ENCODE data around the gene CPXM2. TPM values are rescaled to one million over a fixed set of nuclear protein-coding genes. Genes with fewer than 3 reads are reported as not detected.

The CPXM2 gene
- polyA plus RNA-seq, 1 donor (not counting 4 experiments of a cell fraction or from before 2014, with no cell fraction given), result 0.03 TPM

DNA sequence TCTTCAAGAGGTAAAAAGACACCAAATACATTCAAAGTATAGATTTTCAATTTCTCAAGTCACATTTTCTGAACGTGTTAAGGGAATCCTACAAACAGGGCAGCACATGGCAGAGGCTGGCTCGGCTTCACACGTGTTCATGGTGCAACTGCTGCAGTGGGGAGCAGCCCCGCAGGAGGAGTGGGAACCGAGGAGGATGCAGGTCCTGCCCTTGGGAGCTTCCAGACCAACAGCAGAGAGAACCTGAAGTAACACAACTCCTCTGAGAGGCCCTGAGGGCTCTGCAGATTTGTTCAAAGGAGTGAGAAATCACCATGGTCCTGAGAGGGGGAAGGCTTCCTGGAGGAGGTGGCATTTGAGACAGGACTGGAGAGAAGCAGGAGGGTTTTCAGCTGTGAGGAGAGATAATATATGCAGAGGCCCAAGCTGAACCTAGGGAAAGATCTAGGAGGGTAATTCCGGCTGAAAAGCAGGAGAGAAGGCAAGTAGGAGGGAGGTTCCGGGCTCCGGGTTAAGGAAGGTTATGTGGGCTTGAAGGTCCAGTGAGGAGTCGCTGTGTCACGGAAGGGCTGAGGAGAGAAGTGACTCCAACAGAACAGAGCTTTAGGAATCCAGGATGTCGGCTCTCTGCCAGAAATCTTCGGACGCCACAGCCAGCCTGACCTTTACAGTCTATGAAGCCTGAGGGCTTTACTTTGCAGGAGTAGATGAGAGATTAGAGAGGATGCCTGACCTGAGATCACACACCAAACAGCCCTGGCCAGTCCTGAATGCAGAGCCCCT is 148.0 kb downstream of the CPXM2 start:
- FAIRE-seq, result no peak
- TF ChIP-seq CTCF (optimal IDR thresholded peaks at IDR 0.05 in 1 of 3, IDR thresholded peaks at IDR 0.05 in 1 of 3, conservative IDR thresholded peaks at IDR 0.05 in 1 of 3; ENCODE audit: extremely low read depth in 1 of 3, insufficient read depth in 2 of 3, low read length in 3 of 3) (no peak), EZH2 (IDR thresholded peaks at IDR 0.05; ENCODE audit: low read length) (no peak)
- DNase-seq (ENCODE audit: low read depth, low spot score), result no peak
- no peak overlapping the region for H3K4me2 ChIP-seq (ENCODE audit: control insufficient read depth, extremely low read depth, insufficient read depth, low read depth, low read length)
- no peaks in the 10 kb centered on the region for H3K79me2 ChIP-seq (ENCODE audit: control insufficient read depth, insufficient read depth, low read length)
- no peaks in the 10 kb centered on the region for H3K4me1 ChIP-seq (ENCODE audit: control insufficient read depth, extremely low read depth, insufficient read depth, low read length)
- H3K9me1 ChIP-seq (ENCODE audit: control insufficient read depth, extremely low read depth, insufficient read depth, low read length), result no peaks in the 10 kb centered on the region
- H3K27ac ChIP-seq (ENCODE audit: control insufficient read depth, insufficient read depth, low read length), result no peak overlapping the region
- no peaks in the 10 kb centered on the region for H3K9me3 ChIP-seq (ENCODE audit: control insufficient read depth, low read depth, low read length)
- no peaks in the 10 kb centered on the region for H4K20me1 ChIP-seq (ENCODE audit: control insufficient read depth, extremely low read depth, insufficient read depth, low read length)
- no peak overlapping the region for H2AFZ ChIP-seq (ENCODE audit: control insufficient read depth, low read length)
- H3K9ac ChIP-seq (ENCODE audit: control insufficient read depth, extremely low read depth, insufficient read depth, low read length), result no peak overlapping the region
- H3K4me3 ChIP-seq (ENCODE audit: control insufficient read depth in 2 of 3, extremely low read depth in 1 of 3, insufficient read depth in 2 of 3, low read depth in 1 of 3, low read length in 3 of 3), result no peak overlapping the region
- H3K27me3 ChIP-seq (ENCODE audit: control insufficient read depth, extremely low read depth, insufficient read depth, low read length), result peaks cover 4% of the 10 kb centered on the region
- dilution Hi-C loops (cut with MboI; ENCODE audit: extremely low pct_ligation_motif_present, low sequenced_read_pairs), result no loop called here
- no peaks in the 10 kb centered on the region for H3K36me3 ChIP-seq (ENCODE audit: control insufficient read depth in 2 of 2, extremely low read depth in 1 of 2, insufficient read depth in 2 of 2, low read length in 2 of 2)

DNA sequence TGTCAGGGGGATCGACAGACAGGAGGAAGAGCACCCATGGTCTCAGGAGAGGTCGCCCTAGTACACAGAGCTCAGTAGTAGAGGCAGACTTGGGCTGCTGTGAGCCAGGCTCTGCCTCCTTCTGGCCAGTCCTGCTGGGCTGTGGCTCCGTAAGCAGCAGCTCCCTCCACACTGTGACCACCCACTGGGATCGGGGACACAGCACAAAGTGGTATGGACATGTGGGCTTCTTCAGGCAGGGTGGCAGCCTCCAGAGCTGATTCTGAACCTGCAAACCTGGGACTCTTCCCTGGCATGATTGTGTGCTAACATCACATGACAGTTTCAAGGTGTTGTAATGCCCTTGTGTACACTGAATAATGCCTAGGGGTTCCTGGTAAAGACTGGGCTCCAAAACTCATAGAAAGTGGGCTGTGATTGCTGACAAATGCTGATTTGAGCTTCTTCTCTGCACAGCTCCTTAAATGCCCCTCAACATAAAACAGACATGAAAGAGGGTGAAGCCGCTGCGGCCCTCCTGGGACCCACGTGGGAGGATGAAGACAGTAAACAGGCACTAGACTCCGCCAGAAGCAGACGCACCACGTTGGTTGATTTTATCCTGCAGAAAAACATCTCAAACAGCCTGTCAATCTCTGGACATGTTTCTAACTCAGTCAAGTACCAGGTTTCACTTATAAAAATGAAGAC is 148.7 kb downstream of the CPXM2 start:
- peaks cover 4% of the 10 kb centered on the region for H3K27me3 ChIP-seq (ENCODE audit: control insufficient read depth, extremely low read depth, insufficient read depth, low read length)
- H3K9me3 ChIP-seq (ENCODE audit: control insufficient read depth, low read depth, low read length), result no peaks in the 10 kb centered on the region
- H3K4me3 ChIP-seq (ENCODE audit: control insufficient read depth in 2 of 3, extremely low read depth in 1 of 3, insufficient read depth in 2 of 3, low read depth in 1 of 3, low read length in 3 of 3), result no peak overlapping the region
- no peak overlapping the region for H3K4me2 ChIP-seq (ENCODE audit: control insufficient read depth, extremely low read depth, insufficient read depth, low read depth, low read length)
- no peaks in the 10 kb centered on the region for H4K20me1 ChIP-seq (ENCODE audit: control insufficient read depth, extremely low read depth, insufficient read depth, low read length)
- no peaks in the 10 kb centered on the region for H3K4me1 ChIP-seq (ENCODE audit: control insufficient read depth, extremely low read depth, insufficient read depth, low read length)
- dilution Hi-C loops (cut with MboI; ENCODE audit: extremely low pct_ligation_motif_present, low sequenced_read_pairs), result no loop called here
- no peaks in the 10 kb centered on the region for H3K79me2 ChIP-seq (ENCODE audit: control insufficient read depth, insufficient read depth, low read length)
- no peak for TF ChIP-seq CTCF (optimal IDR thresholded peaks at IDR 0.05 in 1 of 3, IDR thresholded peaks at IDR 0.05 in 1 of 3, conservative IDR thresholded peaks at IDR 0.05 in 1 of 3; ENCODE audit: extremely low read depth in 1 of 3, insufficient read depth in 2 of 3, low read length in 3 of 3)
- no peak for TF ChIP-seq EZH2 (IDR thresholded peaks at IDR 0.05; ENCODE audit: low read length)
- FAIRE-seq, result no peak
- H3K27ac ChIP-seq (ENCODE audit: control insufficient read depth, insufficient read depth, low read length), result no peak overlapping the region
- H3K36me3 ChIP-seq (ENCODE audit: control insufficient read depth in 2 of 2, extremely low read depth in 1 of 2, insufficient read depth in 2 of 2, low read length in 2 of 2), result no peaks in the 10 kb centered on the region
- no peaks in the 10 kb centered on the region for H3K9me1 ChIP-seq (ENCODE audit: control insufficient read depth, extremely low read depth, insufficient read depth, low read length)
- no peak overlapping the region for H3K9ac ChIP-seq (ENCODE audit: control insufficient read depth, extremely low read depth, insufficient read depth, low read length)
- no peak overlapping the region for H2AFZ ChIP-seq (ENCODE audit: control insufficient read depth, low read length)
- DNase-seq (ENCODE audit: low read depth, low spot score), result no peak
